Measurements from ENCODE around the gene NEURL1B. TPM values are rescaled to one million over a fixed set of nuclear protein-coding genes. Genes with fewer than 3 reads are reported as not detected.

Gene NEURL1B
- total and polyA plus RNA-seq, 11 donors: 11.8 to 47.1 (median 25.8) TPM

DNA sequence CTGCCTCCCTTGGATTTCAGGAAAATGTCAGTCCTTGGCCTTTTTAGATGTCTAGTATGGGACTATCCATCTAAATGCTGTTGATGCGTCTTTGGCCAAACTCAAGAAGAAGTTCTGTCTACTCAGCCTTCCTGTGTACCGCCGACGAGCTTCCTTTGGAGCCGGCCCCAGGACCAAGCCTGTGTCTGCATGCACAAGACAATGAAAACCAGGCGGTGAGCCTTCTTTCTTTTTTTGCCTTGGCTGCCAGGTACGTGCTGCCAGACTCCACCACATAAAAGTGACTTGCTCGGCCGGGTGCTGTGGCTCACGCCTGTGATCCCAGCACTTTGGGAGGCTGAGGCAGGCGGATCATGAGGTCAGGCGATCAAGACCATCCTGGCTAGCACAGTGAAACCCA is 6.0 kb upstream of the NEURL1B start:
- ATAC-seq (no peak), DNase-seq (no peak)
- H3K4me1 ChIP-seq: peaks cover 0 to 1% (median 0%) of the 10 kb centered on the region in 12 donors
- intact Hi-C loops (cut with DNase I): no loop called here
- H3K9me3 ChIP-seq: no peaks in the 10 kb centered on the region
- WGBS, 4 donors: 91 to 94% (median 92%) methylated on average over 12 of the region's 12 CpGs
- TF ChIP-seq POLR2A (IDR thresholded peaks at IDR 0.05) (no peak), CTCF (IDR thresholded peaks at IDR 0.05) (no peak)
- H3K27me3 ChIP-seq: no peaks in the 10 kb centered on the region
- H3K36me3 ChIP-seq: no peaks in the 10 kb centered on the region
- no peak overlapping the region for H3K27ac ChIP-seq
- H3K4me3 ChIP-seq: no peak overlapping the region

GRCh38 chr5:172636279-172637050 is 4.6 kb upstream of the NEURL1B start:
- TF ChIP-seq POLR2A (IDR thresholded peaks at IDR 0.05) (no peak), CTCF (IDR thresholded peaks at IDR 0.05) (no peak)
- no peaks in the 10 kb centered on the region for H3K9me3 ChIP-seq

GRCh38 chr5:172637110-172637580 is 3.9 kb upstream of the NEURL1B start:
- Histone ChIP-seq H3K27ac (no peak overlapping the region), H3K9me3 (no peaks in the 10 kb centered on the region), H3K4me3 (no peak overlapping the region), H3K27me3 (peaks cover 0 to 11% (median 0%) of the 10 kb centered on the region in 9 donors), H3K36me3 (no peaks in the 10 kb centered on the region), H3K4me1 (peaks cover 0 to 17% (median 8%) of the 10 kb centered on the region in 12 donors)
- DNase-seq (peak in 1 of 5 donors; percentile 74), ATAC-seq (peak; percentile 37 to 76 (median 48))
- no peak for TF ChIP-seq POLR2A (IDR thresholded peaks at IDR 0.05)
- peak in 1 of 12 donors; percentile 7 for TF ChIP-seq CTCF (IDR thresholded peaks at IDR 0.05)
- 51 to 56% (median 53%) methylated on average over 4 to 10 of the region's 10 CpGs for WGBS, 4 donors
- intact Hi-C loops (cut with DNase I): no loop called here

More at GRCh38 chr5:172636279-172637050, 4.6 kb upstream of the NEURL1B start:
- DNase-seq: no peak
- Histone ChIP-seq H3K27ac (no peak overlapping the region), H3K4me1 (peaks cover 0 to 11% (median 8%) of the 10 kb centered on the region in 12 donors), H3K4me3 (no peak overlapping the region), H3K36me3 (no peaks in the 10 kb centered on the region), H3K27me3 (peaks cover 0 to 4% (median 0%) of the 10 kb centered on the region in 9 donors)
- intact Hi-C loops (cut with DNase I): no loop called here
- ATAC-seq: no peak
- 89 to 92% (median 91%) methylated on average over 11 of the region's 11 CpGs for WGBS, 4 donors

DNA sequence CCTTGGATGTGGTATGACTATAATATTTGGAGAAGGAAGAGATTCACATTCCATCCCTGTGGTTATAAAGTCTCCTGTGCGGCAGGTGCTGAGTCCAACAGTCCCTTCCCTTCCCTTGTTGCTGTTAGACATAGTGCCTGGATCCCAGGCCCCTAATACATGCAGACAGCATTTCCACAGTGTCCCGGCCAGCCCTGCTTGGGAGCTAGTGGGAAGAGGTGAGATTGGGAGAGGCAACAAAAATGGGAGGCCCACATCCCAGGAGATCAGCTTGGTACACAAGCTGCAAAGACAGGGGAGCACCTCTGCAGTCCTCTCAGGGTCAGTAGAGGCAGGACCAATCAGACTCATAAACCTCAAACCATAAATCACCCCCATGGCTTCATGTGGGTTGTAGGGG is 3.3 kb upstream of the NEURL1B start:
- Histone ChIP-seq H3K36me3 (peaks cover 0 to 4% (median 0%) of the 10 kb centered on the region in 9 donors), H3K4me3 (no peak overlapping the region), H3K27me3 (peaks cover 0 to 11% (median 0%) of the 10 kb centered on the region in 9 donors), H3K27ac (no peak overlapping the region), H3K4me1 (peaks cover 0 to 21% (median 9%) of the 10 kb centered on the region in 12 donors), H3K9me3 (no peaks in the 10 kb centered on the region)
- intact Hi-C loops (cut with DNase I): no loop called here
- DNase-seq: no peak
- ATAC-seq: no peak
- no peak for TF ChIP-seq POLR2A (IDR thresholded peaks at IDR 0.05)
- no peak for TF ChIP-seq CTCF (IDR thresholded peaks at IDR 0.05)
- 82 to 93% (median 91%) methylated on average over 2 of the region's 2 CpGs for WGBS, 4 donors

All from heart left ventricle (tissue), 16 donors.